Measurements from ENCODE around the gene ITGB1BP1.

- no peak for TF ChIP-seq YY1 (IDR thresholded peaks at IDR 0.05; ENCODE audit: insufficient read depth, insufficient read length)
- TF ChIP-seq ZNF274 (IDR thresholded peaks at IDR 0.05; ENCODE audit: low read depth, low read length) = no peak
- TF ChIP-seq SUZ12 (IDR thresholded peaks at IDR 0.05; ENCODE audit: extremely low read depth, insufficient read depth, insufficient read length) = no peak
These were observed 69.0 kb downstream of the ITGB1BP1 start for GRCh38 chr2:9354318-9354717.
